ENCODE measurements around the gene SLC6A15. TPM values are rescaled to one million over a fixed set of nuclear protein-coding genes. Genes with fewer than 3 reads are reported as not detected.

Gene SLC6A15
- total and polyA plus RNA-seq, 4 donors, result not detected

GRCh38 chr12:84946753-84947152, 34.2 kb upstream of the SLC6A15 start:
- H3K4me1 ChIP-seq (ENCODE audit: control insufficient read depth in 4 of 4, insufficient read depth in 4 of 4, low read length in 3 of 4), result no peaks in the 10 kb centered on the region
- no peaks in the 10 kb centered on the region for H3K36me3 ChIP-seq (ENCODE audit: control insufficient read depth in 4 of 4, insufficient read depth in 3 of 4, low read depth in 1 of 4, low read length in 3 of 4)
- H3K27ac ChIP-seq (ENCODE audit: low read depth in 1 of 2, low read length in 2 of 2), result no peak overlapping the region
- H3K9ac ChIP-seq (ENCODE audit: low read depth in 1 of 2, low read length in 2 of 2), result no peak overlapping the region
- no peak overlapping the region for H3K4me3 ChIP-seq (ENCODE audit: low read depth in 1 of 3, low read length in 3 of 3)
- 62% methylated on average over 2 of the region's 2 CpGs for WGBS
- DNase-seq (ENCODE audit: low spot score), result no peak
- no peak for TF ChIP-seq JUND (IDR thresholded peaks at IDR 0.05)
- TF ChIP-seq GABPA (IDR thresholded peaks at IDR 0.05 in 1 of 2, conservative IDR thresholded peaks at IDR 0.05 in 1 of 2), result no peak
- TF ChIP-seq SP1 (IDR thresholded peaks at IDR 0.05), result no peak
- no peak for TF ChIP-seq RXRA (IDR thresholded peaks at IDR 0.05)
- TF ChIP-seq FOXA1 (IDR thresholded peaks at IDR 0.05), result no peak
- H3K9me3 ChIP-seq (ENCODE audit: control insufficient read depth in 4 of 4, low read length in 3 of 4), result no peaks in the 10 kb centered on the region
- no peaks in the 10 kb centered on the region for H3K27me3 ChIP-seq (ENCODE audit: control insufficient read depth in 4 of 4, insufficient read depth in 4 of 4, low read length in 3 of 4)

DNA sequence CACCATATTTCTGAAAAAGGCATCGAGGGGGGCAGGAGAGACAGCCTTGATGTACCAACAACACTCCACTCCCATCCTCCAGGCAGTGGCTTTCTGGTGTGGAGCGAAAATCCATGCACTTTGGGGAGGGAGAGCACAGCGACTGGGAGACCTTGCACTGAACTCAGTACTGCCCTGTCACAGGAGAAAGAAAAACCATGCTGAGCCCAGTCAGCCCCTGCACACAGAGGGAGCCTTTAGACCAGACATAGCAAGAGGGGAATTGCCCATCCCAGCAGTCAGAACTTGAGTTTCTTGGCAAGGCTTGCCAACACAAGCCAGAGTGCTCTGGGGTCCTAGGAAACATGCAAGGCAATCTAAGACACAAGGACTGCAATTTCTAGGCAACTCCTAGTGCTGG, 24.8 kb upstream of the SLC6A15 start:
- TF ChIP-seq RXRA (IDR thresholded peaks at IDR 0.05) (no peak), HNF4G (IDR thresholded peaks at IDR 0.05) (no peak), CTCF (IDR thresholded peaks at IDR 0.05; ENCODE audit: low read depth, low read length, missing input control) (no peak), RAD21 (IDR thresholded peaks at IDR 0.05) (no peak), TAF1 (conservative IDR thresholded peaks at IDR 0.05) (no peak), ATF3 (IDR thresholded peaks at IDR 0.05) (no peak), NR2F2 (IDR thresholded peaks at IDR 0.05) (no peak), MAX (IDR thresholded peaks at IDR 0.05) (no peak), FOXA2 (IDR thresholded peaks at IDR 0.05) (no peak), JUND (IDR thresholded peaks at IDR 0.05) (no peak), GABPA (IDR thresholded peaks at IDR 0.05 in 1 of 2, conservative IDR thresholded peaks at IDR 0.05 in 1 of 2) (no peak)
- no peak for DNase-seq (ENCODE audit: low spot score)
- Histone ChIP-seq H3K4me3 (ENCODE audit: low read depth in 1 of 3, low read length in 3 of 3) (no peak overlapping the region), H3K4me1 (ENCODE audit: control insufficient read depth in 4 of 4, insufficient read depth in 4 of 4, low read length in 3 of 4) (no peaks in the 10 kb centered on the region), H3K9me3 (ENCODE audit: control insufficient read depth in 4 of 4, low read length in 3 of 4) (no peaks in the 10 kb centered on the region), H3K27ac (ENCODE audit: low read depth in 1 of 2, low read length in 2 of 2) (no peak overlapping the region), H3K27me3 (ENCODE audit: control insufficient read depth in 4 of 4, insufficient read depth in 4 of 4, low read length in 3 of 4) (no peaks in the 10 kb centered on the region), H3K36me3 (ENCODE audit: control insufficient read depth in 4 of 4, insufficient read depth in 3 of 4, low read depth in 1 of 4, low read length in 3 of 4) (no peaks in the 10 kb centered on the region), H3K9ac (ENCODE audit: low read depth in 1 of 2, low read length in 2 of 2) (no peak overlapping the region)
- WGBS, result 53% methylated on average over 3 of the region's 3 CpGs

DNA sequence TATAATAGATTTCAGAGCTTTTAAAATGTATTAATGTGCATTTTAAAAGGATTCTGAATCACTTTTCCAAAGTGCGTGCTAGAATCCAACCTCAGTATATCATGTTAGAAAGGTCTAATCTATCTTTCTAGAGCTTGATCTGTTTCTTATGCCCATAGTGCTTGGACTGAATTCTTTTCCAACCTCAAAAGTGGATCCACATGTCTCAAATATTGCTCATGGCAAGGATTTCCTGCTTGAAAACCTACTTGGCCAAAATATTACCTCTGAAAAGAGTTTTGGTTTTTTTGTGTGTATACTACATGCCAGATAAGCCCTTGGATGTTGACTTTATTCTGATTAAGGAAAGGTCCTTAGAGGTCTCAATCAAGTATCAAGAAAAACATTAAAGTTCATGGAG, 16.9 kb upstream of the SLC6A15 start:
- Histone ChIP-seq H3K36me3 (ENCODE audit: control insufficient read depth in 4 of 4, insufficient read depth in 3 of 4, low read depth in 1 of 4, low read length in 3 of 4) (no peaks in the 10 kb centered on the region), H3K27ac (ENCODE audit: low read depth in 1 of 2, low read length in 2 of 2) (no peak overlapping the region), H3K9me3 (ENCODE audit: control insufficient read depth in 4 of 4, low read length in 3 of 4) (no peaks in the 10 kb centered on the region), H3K4me1 (ENCODE audit: control insufficient read depth in 4 of 4, insufficient read depth in 4 of 4, low read length in 3 of 4) (no peaks in the 10 kb centered on the region), H3K9ac (ENCODE audit: low read depth in 1 of 2, low read length in 2 of 2) (no peak overlapping the region), H3K4me3 (ENCODE audit: low read depth in 1 of 3, low read length in 3 of 3) (no peak overlapping the region), H3K27me3 (ENCODE audit: control insufficient read depth in 4 of 4, insufficient read depth in 4 of 4, low read length in 3 of 4) (peaks cover 0 to 2% (median 0%) of the 10 kb centered on the region in 4 donors)
- no peak for TF ChIP-seq GABPA (IDR thresholded peaks at IDR 0.05 in 1 of 2, conservative IDR thresholded peaks at IDR 0.05 in 1 of 2)
- TF ChIP-seq HNF4A (conservative IDR thresholded peaks at IDR 0.05), result no peak
- TF ChIP-seq RAD21 (IDR thresholded peaks at IDR 0.05), result no peak
- TF ChIP-seq CTCF (IDR thresholded peaks at IDR 0.05; ENCODE audit: low read depth, low read length, missing input control), result no peak
- no peak for TF ChIP-seq EGR1 (IDR thresholded peaks at IDR 0.05; ENCODE audit: low read depth in 2 of 2)
- TF ChIP-seq RXRA (IDR thresholded peaks at IDR 0.05), result no peak
- TF ChIP-seq NR2F2 (IDR thresholded peaks at IDR 0.05), result no peak
- TF ChIP-seq, protein P1, sequence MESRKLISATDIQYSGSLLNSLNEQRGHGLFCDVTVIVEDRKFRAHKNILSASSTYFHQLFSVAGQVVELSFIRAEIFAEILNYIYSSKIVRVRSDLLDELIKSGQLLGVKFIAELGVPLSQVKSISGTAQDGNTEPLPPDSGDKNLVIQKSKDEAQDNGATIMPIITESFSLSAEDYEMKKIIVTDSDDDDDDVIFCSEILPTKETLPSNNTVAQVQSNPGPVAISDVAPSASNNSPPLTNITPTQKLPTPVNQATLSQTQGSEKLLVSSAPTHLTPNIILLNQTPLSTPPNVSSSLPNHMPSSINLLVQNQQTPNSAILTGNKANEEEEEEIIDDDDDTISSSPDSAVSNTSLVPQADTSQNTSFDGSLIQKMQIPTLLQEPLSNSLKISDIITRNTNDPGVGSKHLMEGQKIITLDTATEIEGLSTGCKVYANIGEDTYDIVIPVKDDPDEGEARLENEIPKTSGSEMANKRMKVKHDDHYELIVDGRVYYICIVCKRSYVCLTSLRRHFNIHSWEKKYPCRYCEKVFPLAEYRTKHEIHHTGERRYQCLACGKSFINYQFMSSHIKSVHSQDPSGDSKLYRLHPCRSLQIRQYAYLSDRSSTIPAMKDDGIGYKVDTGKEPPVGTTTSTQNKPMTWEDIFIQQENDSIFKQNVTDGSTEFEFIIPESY (IDR thresholded peaks at IDR 0.05), result no peak
- DNase-seq (ENCODE audit: low spot score), result no peak
- WGBS, result 88% methylated on average over 1 of the region's 1 CpG

All from liver (tissue), 9 donors.